SW480 (cell line): ENCODE data around the gene NR2F1-AS1.

Source experiments
- DNase-seq: peaks from one replicate; pipeline ENCODE4 v3.0.0-alpha.2; 2016; ENCODE audit warnings: low spot score

The NR2F1-AS1 gene

DNA sequence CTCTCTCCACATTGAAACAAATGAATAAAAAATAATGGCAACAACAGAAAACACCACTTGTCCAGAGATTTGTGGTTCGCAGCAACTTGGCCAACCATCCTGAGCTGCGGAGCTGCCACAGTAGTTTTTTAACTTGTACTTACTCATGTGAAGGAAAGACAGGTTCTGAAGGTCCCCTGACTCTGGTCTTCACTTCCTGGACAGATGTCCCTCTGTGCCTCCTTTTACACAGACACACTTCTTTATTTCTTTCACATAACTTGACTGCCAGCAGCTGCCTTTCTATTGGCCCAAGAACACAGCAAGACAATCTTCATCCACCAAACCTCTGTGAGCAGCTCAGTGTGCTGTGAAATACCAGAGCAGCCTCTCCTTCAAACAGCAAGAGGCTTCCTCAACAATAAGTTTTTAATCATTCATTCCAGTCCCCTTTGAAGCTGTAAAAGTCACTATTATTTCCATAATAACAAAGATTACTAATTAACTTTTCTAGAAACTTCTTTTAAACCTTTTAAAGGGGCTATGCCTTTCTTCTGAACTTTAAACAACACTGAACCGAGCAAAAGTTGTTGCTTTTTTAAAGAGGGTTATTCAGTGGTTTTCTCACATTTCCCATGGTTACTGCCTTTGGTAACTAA lies 198.7 kb downstream of the NR2F1-AS1 start:
- no peak for DNase-seq

DNA sequence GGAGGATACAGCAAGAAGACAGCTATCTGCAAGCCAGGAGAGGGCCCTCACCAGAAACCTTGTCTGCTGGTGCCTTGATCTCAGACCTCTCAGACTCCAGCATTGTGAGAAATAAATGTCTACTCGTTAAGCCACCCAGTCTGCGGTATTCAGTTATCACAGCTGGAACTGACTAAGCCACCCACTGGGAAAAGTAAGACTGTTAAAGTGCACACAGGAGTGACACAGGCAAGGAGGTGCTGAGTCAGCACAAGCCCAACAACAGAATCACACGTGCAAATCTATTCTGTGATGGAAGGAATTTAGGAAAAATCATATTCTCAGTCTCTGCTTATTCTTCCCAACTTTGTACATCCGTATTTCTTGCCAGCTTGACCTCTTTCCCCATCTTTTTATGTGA lies 200.0 kb downstream of the NR2F1-AS1 start:
- no peak for DNase-seq

DNA sequence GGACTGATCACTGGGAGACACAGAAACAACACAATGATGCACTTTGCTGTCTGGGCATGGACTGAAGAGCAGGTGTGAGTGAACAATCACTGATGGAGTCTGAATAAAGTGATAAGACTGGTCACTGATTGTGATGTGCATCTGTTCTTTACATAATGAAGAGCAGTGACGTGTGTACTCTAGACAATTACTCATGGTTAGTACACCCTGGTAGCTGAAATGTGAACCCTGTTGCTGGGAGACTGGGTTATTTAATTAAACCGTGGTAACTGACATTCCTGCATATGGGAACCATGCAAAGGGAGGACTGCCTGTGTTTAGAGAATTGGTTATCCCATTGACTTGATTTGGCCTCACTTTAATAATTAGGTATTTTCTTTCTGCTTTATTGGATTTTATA lies 202.9 kb downstream of the NR2F1-AS1 start:
- no peak for DNase-seq

DNA sequence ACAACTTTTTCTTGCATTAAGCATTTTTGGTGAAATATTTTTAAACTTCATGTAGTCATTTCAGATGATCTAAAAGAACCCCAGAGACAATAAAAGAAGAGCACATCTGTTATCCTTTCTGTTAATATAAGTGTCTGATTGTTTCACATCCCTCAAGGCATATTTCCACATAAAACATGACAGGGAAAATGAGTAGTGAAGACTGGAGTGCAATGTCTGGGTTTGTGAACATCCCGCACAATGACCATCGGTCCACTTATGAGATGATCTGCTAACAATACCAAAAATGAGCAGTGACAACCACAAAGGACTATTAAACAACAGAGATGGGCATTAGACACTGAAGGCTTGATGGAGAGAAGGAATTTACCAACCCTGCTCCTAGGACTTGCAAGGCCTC lies 209.1 kb downstream of the NR2F1-AS1 start:
- DNase-seq, result no peak

- no peak for DNase-seq
Observed at GRCh38 chr5:93364378-93364777, 216.6 kb downstream of the NR2F1-AS1 start.

DNA sequence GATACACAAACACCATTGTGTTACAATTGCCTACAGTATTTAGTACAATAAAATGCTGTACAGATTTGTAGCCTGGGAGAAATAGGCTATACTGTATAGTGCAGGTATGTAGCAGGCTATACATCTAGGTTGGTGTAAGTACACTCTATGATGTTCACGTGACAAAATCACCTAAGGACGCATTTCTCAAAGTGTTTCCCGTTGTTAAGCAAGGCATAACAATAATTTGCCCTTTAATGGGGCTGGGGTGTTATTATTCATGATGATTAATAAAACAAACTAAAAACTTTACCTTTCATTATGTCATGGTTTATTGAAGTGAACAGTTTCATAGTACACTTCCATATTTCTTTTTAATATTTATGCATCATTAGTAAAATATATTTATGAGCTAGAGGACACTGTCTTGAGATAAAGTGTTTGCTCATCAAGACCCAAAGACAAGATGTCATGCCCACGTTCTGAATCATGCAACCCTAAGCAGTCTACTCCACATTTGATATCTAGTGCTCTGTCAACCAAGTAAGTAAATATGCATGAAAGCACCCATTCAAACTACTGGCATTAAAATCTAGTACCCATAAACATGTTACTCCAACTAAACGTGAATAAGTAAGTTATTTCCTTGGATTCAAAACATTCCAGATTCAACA lies 220.5 kb downstream of the NR2F1-AS1 start:
- DNase-seq, result no peak

DNA sequence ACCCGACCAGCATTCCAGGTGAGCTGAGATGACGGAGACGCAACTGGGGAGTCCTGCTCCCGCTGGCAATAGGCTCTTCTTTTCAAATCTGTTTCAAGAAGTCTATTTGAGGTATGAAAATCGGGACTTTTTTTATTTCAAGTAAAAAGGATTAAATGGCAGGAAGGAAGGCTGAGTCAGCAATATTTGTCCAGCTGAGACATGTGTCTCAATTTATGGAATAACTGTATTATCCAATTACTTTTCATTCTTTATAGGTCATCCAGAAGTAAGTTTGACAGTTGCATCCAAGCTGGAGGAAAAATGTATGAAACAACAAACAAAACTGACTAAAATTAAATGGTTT lies 221.1 kb downstream of the NR2F1-AS1 start:
- no peak for DNase-seq
